HepG2 (cell line): ENCODE data around the gene AFF4. TPM values are rescaled to one million over a fixed set of nuclear protein-coding genes. Genes with fewer than 3 reads are reported as not detected.
A peak's percentile ranks its signal among the peaks of the same experiment; 100 is the strongest.

ENCODE experiments used
- ELF4 ChIP-seq: sonication (generic); formaldehyde crosslinking; IDR thresholded peaks from 2 replicates; pipeline ENCODE4 v1.5.0; 2020; ENCODE audit warnings: missing genetic modification reagents, mild to moderate bottlenecking, moderate library complexity, borderline replicate concordance
- IRF9 ChIP-seq: sonication (generic); formaldehyde crosslinking; IDR thresholded peaks from 2 replicates; pipeline ENCODE4 v1.8.0; 2022; ENCODE audit warnings: missing genetic modification reagents, mild to moderate bottlenecking, borderline replicate concordance
- KIAA2018 ChIP-seq: sonication (generic); formaldehyde crosslinking; IDR thresholded peaks from 2 replicates; pipeline ENCODE4 v1.5.0; 2020; ENCODE audit warnings: mild to moderate bottlenecking, missing genetic modification reagents, borderline replicate concordance
- NFATC3 ChIP-seq: sonication (generic); formaldehyde crosslinking; IDR thresholded peaks from 2 replicates; pipeline ENCODE4 v1.5.1; 2020; ENCODE audit warnings: mild to moderate bottlenecking, missing genetic modification reagents
- SNAI1 ChIP-seq: sonication (generic); formaldehyde crosslinking; IDR thresholded peaks from 2 replicates; pipeline ENCODE4 v1.5.0; 2020; ENCODE audit warnings: mild to moderate bottlenecking, missing genetic modification reagents, borderline replicate concordance
- TERF1 ChIP-seq: sonication (generic); formaldehyde crosslinking; IDR thresholded peaks from 2 replicates; pipeline ENCODE4 v1.8.0; 2022; ENCODE audit warnings: mild to moderate bottlenecking, missing genetic modification reagents, moderate library complexity
- ZFP37 ChIP-seq: sonication (generic); formaldehyde crosslinking; IDR thresholded peaks from 2 replicates; pipeline ENCODE4 v1.4.0; 2020; ENCODE audit warnings: missing genetic modification reagents, borderline replicate concordance
- ZNF512B ChIP-seq: sonication (generic); formaldehyde crosslinking; IDR thresholded peaks from 2 replicates; pipeline ENCODE4 v1.5.1; 2020; ENCODE audit warnings: missing genetic modification reagents, mild to moderate bottlenecking, borderline replicate concordance
- ZNF552 ChIP-seq: sonication (generic); formaldehyde crosslinking; IDR thresholded peaks from 2 replicates; pipeline ENCODE4 v1.9.0; 2022; ENCODE audit warnings: missing genetic modification reagents, mild to moderate bottlenecking, borderline replicate concordance
- polyA plus RNA-seq, 8 experiments: library from polyadenylated mRNA; depleted of rRNA in 3 of 8; stranded (reverse) in 7 of 8; unstranded in 1 of 8; fragments of >200 nt; fragmentation: Illumina TruSeq in 4 of 8; extraction: Trizol in 4 of 8; gene quantifications; 2 replicates each; pipeline versions ENCODE4 v1.2.1 to v1.2.3, GENCODE V29; 2011 to 2016; ENCODE audit warnings: low read depth in 4 of 8, missing spikeins in 1 of 8, mixed read lengths in 1 of 8; ENCODE audit not compliant: insufficient read depth in 1 of 8
- total RNA-seq, 5 experiments: library from RNA; depleted of rRNA; stranded (reverse); fragments of >200 nt; fragmentation: Illumina TruSeq; extraction: Trizol; gene quantifications; 2 replicates each; pipeline ENCODE4 v1.2.3, GENCODE V29; 2016; ENCODE audit warnings: low read depth in 1 of 5
- TF ChIP-seq, protein P1 (sequence below): sonication (generic); formaldehyde crosslinking; IDR thresholded peaks from 2 replicates; pipeline ENCODE4 v1.4.0; 2020; ENCODE audit warnings: missing genetic modification reagents

Gene AFF4
- total and polyA plus RNA-seq, 2 of the 13 experiments (the other 11 are each of a cell fraction or from before 2014, with no cell fraction given), result 22.1 to 25.5 TPM

- peak; percentile 94 for TF ChIP-seq KIAA2018
- no peak; the same call in 1 of the 2 replicates for TF ChIP-seq ELF4 (CRISPR knock-in tag)
- no peak for TF ChIP-seq SNAI1 (CRISPR knock-in tag)
- peak; percentile 77; the same call in 1 of the 2 replicates for TF ChIP-seq TERF1 (CRISPR knock-in tag)
- peak; percentile 48; the same call in 1 of the 2 replicates for TF ChIP-seq ZFP37 (CRISPR knock-in tag)
- TF ChIP-seq ZNF552 (CRISPR knock-in tag), result peak; percentile 86; the same call in 1 of the 2 replicates
- no peak; the same call in 1 of the 2 replicates for TF ChIP-seq NFATC3 (CRISPR knock-in tag)
- no peak for TF ChIP-seq ZNF512B
- TF ChIP-seq, protein P1, sequence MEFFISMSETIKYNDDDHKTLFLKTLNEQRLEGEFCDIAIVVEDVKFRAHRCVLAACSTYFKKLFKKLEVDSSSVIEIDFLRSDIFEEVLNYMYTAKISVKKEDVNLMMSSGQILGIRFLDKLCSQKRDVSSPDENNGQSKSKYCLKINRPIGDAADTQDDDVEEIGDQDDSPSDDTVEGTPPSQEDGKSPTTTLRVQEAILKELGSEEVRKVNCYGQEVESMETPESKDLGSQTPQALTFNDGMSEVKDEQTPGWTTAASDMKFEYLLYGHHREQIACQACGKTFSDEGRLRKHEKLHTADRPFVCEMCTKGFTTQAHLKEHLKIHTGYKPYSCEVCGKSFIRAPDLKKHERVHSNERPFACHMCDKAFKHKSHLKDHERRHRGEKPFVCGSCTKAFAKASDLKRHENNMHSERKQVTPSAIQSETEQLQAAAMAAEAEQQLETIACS (CRISPR knock-in tag), result no peak; the same call in 1 of the 2 replicates
- peak; percentile 87 for TF ChIP-seq IRF9 (CRISPR knock-in tag)
These were observed at the start of gene AFF4 (continued) for GRCh38 chr5:132963171-132964104.
